Measurements from ENCODE around the gene NKG7. TPM values are rescaled to one million over a fixed set of nuclear protein-coding genes. Genes with fewer than 3 reads are reported as not detected.

Gene NKG7
- total RNA-seq, 1 donor from 2014 or later, result not detected

GRCh38 chr19:51345076-51345620 is 27.3 kb downstream of the NKG7 start:
- H3K9me3 Mint-ChIP-seq (ENCODE audit: unreplicated experiment), result no peaks in the 10 kb centered on the region
- DNase-seq (ENCODE audit: low spot score), result no peak
- peaks cover 17% of the 10 kb centered on the region for H3K36me3 Mint-ChIP-seq (ENCODE audit: low read depth, unreplicated experiment)
- no peak for TF ChIP-seq CTCF (IDR thresholded peaks at IDR 0.05; ENCODE audit: unreplicated experiment)
- no peak overlapping the region for H3K4me3 Mint-ChIP-seq (ENCODE audit: unreplicated experiment)
- H3K4me1 Mint-ChIP-seq (ENCODE audit: unreplicated experiment), result peaks cover 14% of the 10 kb centered on the region
- no peak overlapping the region for H3K27ac Mint-ChIP-seq (ENCODE audit: unreplicated experiment)
- H3K27me3 Mint-ChIP-seq (ENCODE audit: unreplicated experiment), result peaks cover 10% of the 10 kb centered on the region

DNA sequence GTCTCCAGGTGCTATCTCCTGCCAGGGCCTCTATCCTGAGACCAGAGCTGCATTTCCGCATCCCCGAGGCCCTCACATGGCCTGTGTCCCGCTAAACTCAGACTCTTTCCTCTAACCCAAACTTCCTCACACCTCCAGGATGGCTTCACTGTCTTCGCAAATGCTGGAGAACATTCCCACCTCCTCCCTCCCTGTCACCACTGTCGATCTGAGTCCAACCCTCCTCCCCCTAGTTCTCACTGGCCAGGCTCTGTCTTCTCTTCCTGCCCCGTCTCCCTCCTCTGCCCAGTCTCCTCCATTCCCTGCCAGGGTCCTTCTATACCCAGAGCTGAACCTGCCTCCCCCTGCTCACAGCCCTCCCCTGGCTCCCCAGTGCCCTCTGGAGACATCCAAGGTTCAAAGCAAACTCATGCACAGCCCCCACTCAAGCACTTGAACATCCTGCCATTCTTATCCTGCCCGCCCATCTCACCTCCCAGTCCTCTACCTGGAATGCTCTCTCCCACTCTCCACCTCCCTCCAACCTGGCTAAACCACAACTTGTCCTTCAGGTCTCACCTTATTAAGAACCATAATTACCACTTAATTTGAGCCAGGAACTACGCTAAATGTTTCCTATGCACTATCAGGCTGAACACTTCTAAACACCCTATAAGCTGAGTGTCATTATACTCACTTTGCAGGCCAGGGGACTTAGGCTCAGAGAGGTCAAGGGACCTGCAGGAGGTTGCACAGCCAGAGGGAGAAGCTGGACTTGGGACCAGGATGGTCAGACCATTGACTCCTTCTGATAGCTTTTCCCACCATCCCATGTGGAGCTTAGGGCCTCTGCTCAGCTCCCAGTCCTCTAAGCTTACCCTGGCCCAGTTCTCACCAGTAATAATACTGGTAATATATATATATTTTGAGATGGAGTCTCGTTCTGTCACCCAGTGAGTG is 29.6 kb downstream of the NKG7 start:
- no peak for DNase-seq (ENCODE audit: low spot score)
- H3K4me3 Mint-ChIP-seq (ENCODE audit: unreplicated experiment), result peak overlapping the region; percentile 45
- TF ChIP-seq CTCF (IDR thresholded peaks at IDR 0.05; ENCODE audit: unreplicated experiment), result no peak
- peak overlapping the region; percentile 15 for H3K27ac Mint-ChIP-seq (ENCODE audit: unreplicated experiment)
- peaks cover 23% of the 10 kb centered on the region for H3K4me1 Mint-ChIP-seq (ENCODE audit: unreplicated experiment)
- peaks cover 15% of the 10 kb centered on the region for H3K27me3 Mint-ChIP-seq (ENCODE audit: unreplicated experiment)
- H3K9me3 Mint-ChIP-seq (ENCODE audit: unreplicated experiment), result no peaks in the 10 kb centered on the region
- H3K36me3 Mint-ChIP-seq (ENCODE audit: low read depth, unreplicated experiment), result peaks cover 17% of the 10 kb centered on the region

GRCh38 chr19:51341976-51342580 is 30.4 kb downstream of the NKG7 start, which contains the start of gene VSIG10L:
Gene VSIG10L (minus strand): TSS chr19:51342139. CDS start chr19:51342124, 15 bp downstream.
- peaks cover 17% of the 10 kb centered on the region for H3K36me3 Mint-ChIP-seq (ENCODE audit: low read depth, unreplicated experiment)
- no peak for DNase-seq (ENCODE audit: low spot score)
- peak within 1 kb of the TSS; percentile 82 for H3K4me3 Mint-ChIP-seq (ENCODE audit: unreplicated experiment)
- peaks cover 23% of the 10 kb centered on the region for H3K4me1 Mint-ChIP-seq (ENCODE audit: unreplicated experiment)
- H3K9me3 Mint-ChIP-seq (ENCODE audit: unreplicated experiment), result no peaks in the 10 kb centered on the region
- TF ChIP-seq CTCF (IDR thresholded peaks at IDR 0.05; ENCODE audit: unreplicated experiment), result no peak
- H3K27me3 Mint-ChIP-seq (ENCODE audit: unreplicated experiment), result peaks cover 15% of the 10 kb centered on the region
- peak within 1 kb of the TSS; percentile 87 for H3K27ac Mint-ChIP-seq (ENCODE audit: unreplicated experiment)

DNA sequence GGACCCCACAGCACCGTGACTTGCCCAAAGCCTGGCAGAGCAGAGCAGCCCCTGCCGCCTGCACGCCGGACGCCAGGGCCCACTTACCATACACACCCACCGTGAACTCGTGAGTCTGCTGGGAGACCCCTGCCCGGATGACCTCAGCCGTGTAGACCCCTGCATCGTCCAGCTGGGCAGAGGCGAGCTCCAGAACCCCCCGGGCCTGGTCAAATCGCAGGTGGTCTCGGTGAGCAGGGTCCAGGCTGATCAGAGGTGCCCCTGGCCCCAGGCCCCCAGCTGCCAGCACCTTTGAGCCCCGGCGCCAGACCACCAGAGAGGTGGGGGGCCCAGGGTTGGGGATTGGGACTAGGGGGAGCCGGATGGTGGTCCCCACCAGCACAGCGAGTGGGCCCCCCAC is 31.4 kb downstream of the NKG7 start:
- peak overlapping the region; percentile 87 for H3K27ac Mint-ChIP-seq (ENCODE audit: unreplicated experiment)
- no peak for DNase-seq (ENCODE audit: low spot score)
- no peaks in the 10 kb centered on the region for H3K9me3 Mint-ChIP-seq (ENCODE audit: unreplicated experiment)
- TF ChIP-seq CTCF (IDR thresholded peaks at IDR 0.05; ENCODE audit: unreplicated experiment), result no peak
- H3K4me1 Mint-ChIP-seq (ENCODE audit: unreplicated experiment), result peaks cover 23% of the 10 kb centered on the region
- H3K27me3 Mint-ChIP-seq (ENCODE audit: unreplicated experiment), result peaks cover 17% of the 10 kb centered on the region
- H3K4me3 Mint-ChIP-seq (ENCODE audit: unreplicated experiment), result no peak overlapping the region
- H3K36me3 Mint-ChIP-seq (ENCODE audit: low read depth, unreplicated experiment), result peaks cover 17% of the 10 kb centered on the region
